ENCODE results near the gene ITCH.
"Not testable (repeated sequence)": the region's sequence is repeated elsewhere in the genome, so short reads cannot be mapped to it uniquely, and the experiment has no call there.

The ITCH gene

DNA sequence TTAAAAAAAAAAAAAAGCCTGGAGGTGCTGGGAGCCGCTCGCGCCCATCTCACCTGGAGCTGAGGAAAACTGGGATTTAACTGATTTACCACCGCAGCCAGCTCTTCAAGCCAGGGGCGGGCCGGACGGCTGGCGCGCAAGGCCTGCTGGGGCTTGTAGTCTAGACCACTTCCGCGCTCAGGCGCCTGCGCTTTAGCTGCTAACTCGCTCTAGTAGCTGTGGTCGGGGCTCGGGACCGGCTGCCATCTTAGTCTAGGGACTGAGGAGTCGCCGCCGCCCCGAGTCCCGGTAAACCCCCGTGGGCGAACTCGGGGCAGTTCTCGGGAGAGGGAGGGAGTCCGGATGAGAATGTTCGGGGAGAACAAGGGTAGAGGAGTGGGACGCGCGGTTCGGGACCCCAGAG, at the start of gene ITCH:
TSS of gene ITCH (plus strand) at position 212 of the 403 bp plus-strand sequence. CDS start 30,539 bp downstream, outside the sequence.
- Mint-ChIP-seq H3K27me3 (peaks cover 9% of the 10 kb centered on the region), H3K9me3 (no peaks in the 10 kb centered on the region), H3K36me3 (peaks cover 21% of the 10 kb centered on the region), H3K27ac (peak within 1 kb of the TSS; percentile 97), H3K4me3 (peak within 1 kb of the TSS; percentile 97), H3K4me1 (peaks cover 47% of the 10 kb centered on the region)
- CTCF ChIA-PET: interaction anchor here (0.6 to 3.2 kb wide), 2 partner anchors 48 to 50 kb away, joined by 3 to 13 read pairs; no protein-coding TSS in a partner anchor
- peak; percentile 95 for DNase-seq

DNA sequence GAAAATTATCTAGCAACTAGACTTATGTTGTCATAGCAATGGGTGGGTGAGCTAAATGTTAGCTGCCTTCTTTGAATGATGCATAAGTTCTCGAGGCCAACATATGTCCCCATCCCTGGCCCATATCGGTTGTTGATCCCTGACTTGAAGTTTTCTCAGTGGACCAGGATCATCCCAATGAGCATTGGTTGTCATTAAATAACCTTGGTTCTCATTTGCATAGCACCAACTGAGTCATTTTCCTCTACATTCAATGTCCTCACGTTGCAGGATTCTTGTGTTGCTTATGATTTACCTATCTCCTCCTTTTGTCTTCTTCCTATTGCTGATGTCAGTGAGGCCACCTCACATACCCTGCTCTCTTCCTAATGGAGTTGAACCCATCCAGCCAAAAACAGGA, 47.8 kb upstream of the ITCH start:
- CTCF ChIA-PET: interaction anchor here (0.6 to 5.6 kb wide), 5 partner anchors 48 to 396 kb away, joined by 3 to 142 read pairs (median 3); partner anchors contain the start of genes DYNLRB1 and ITCH
- Mint-ChIP-seq H3K4me1 (peaks cover 13% of the 10 kb centered on the region), H3K9me3 (no peaks in the 10 kb centered on the region), H3K4me3 (no peak overlapping the region), H3K36me3 (no peaks in the 10 kb centered on the region), H3K27me3 (peaks cover 49% of the 10 kb centered on the region), H3K27ac (no peak overlapping the region)
- DNase-seq: no peak

DNA sequence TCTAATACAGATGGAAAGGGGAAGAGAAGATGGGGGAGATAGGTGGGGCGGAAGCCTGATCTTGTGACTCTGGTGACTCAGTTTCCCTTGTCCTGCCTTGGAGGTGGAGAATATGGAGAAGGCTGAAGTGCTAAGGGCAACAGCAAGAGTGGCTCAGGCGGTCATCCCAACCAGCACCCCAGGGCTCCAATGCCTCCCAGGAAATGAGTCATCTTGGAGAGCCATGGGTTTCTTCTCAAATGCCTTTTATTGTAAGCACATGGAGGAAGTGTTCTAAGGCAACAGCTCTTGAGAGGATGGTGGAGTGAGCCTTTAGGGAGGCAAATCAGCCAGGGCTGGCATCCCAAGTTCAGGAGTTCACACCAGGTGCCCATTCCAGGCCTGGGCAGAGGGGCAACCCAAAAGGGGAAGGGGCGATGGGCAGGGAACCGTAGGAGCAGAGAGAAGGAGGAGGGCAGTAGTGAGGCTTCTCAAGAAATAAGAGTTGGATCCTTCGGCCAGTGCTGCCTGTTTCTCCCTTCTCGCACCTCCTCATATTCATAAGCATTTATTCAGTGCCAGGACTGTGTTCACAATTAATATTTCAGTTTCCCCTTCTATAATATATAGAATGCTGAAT, 46.8 kb upstream of the ITCH start:
- Mint-ChIP-seq H3K9me3 (no peaks in the 10 kb centered on the region), H3K4me1 (peaks cover 13% of the 10 kb centered on the region), H3K36me3 (no peaks in the 10 kb centered on the region), H3K4me3 (no peak overlapping the region), H3K27ac (no peak overlapping the region), H3K27me3 (peaks cover 44% of the 10 kb centered on the region)
- DNase-seq: no peak
- CTCF ChIA-PET: interaction anchor here (1.7 kb wide), 1 partner anchor 134 kb away, joined by 3 read pairs; no protein-coding TSS in a partner anchor

DNA sequence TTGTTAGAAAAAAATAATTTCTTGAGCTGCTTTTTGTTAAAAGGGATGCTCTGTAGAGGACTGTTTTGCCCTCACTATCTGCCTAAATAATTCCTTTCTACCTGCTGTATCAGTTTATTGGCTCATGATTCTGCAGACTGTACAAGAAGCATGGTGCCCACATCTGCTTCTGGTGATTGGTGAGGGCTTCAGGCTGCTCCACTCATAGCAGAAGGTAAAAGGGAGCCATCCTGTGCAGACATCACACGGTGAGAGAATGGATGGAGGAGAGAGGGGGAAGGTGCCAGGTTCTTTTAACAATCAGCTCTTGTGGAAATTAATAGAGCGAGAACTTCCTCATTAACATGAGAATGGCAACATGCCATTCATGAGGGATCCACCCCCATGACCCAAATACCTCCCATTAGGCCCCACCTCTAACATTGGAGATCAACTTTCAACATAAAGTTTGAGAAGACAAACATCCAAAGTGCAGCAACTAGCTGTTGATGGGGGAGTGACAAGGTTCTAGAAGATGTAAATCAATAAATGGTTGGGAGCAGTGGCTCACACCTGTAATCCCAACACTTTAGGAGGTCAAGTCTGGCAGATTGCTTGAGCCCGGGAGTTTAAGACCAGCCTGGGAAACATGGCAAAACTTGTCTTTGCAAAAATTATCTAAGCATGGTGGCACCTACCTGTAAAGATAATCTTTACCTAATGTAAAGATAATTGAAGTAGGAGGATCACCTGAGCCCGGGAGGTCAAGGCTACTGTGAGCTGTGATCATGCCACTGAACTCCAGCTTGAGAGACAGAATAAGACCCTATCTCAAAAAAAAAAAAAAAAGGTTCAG, 44.2 kb upstream of the ITCH start:
- CTCF ChIA-PET: no interaction called here
- Mint-ChIP-seq H3K36me3 (no peaks in the 10 kb centered on the region), H3K4me3 (no peak overlapping the region), H3K9me3 (no peaks in the 10 kb centered on the region), H3K27me3 (peaks cover 31% of the 10 kb centered on the region), H3K27ac (no peak overlapping the region), H3K4me1 (no peaks in the 10 kb centered on the region)
- no peak for DNase-seq

DNA sequence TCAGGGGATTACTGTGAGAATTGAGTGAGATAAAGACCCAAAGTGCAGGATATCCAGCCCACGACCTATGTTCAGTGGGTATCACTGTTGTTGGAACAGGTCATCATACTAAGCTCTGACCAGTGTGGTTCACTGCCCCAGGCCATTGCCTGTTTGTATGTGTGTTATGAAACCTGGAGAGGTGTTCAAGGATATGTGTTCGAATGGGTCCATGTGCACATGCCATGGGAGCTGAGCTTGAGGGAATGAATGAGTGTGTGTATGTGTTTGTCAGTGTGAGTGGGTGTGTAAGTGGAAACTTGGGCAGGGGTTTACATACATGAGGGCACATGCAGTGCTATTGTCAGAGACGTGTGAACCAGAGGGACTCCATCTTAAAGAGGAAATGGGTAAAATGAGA, 42.2 kb upstream of the ITCH start:
- CTCF ChIA-PET: no interaction called here
- H3K4me3 Mint-ChIP-seq: no peak overlapping the region
- DNase-seq: no peak
- no peak overlapping the region for H3K27ac Mint-ChIP-seq
- H3K4me1 Mint-ChIP-seq: no peaks in the 10 kb centered on the region
- H3K36me3 Mint-ChIP-seq: no peaks in the 10 kb centered on the region
- peaks cover 32% of the 10 kb centered on the region for H3K27me3 Mint-ChIP-seq
- H3K9me3 Mint-ChIP-seq: no peaks in the 10 kb centered on the region

DNA sequence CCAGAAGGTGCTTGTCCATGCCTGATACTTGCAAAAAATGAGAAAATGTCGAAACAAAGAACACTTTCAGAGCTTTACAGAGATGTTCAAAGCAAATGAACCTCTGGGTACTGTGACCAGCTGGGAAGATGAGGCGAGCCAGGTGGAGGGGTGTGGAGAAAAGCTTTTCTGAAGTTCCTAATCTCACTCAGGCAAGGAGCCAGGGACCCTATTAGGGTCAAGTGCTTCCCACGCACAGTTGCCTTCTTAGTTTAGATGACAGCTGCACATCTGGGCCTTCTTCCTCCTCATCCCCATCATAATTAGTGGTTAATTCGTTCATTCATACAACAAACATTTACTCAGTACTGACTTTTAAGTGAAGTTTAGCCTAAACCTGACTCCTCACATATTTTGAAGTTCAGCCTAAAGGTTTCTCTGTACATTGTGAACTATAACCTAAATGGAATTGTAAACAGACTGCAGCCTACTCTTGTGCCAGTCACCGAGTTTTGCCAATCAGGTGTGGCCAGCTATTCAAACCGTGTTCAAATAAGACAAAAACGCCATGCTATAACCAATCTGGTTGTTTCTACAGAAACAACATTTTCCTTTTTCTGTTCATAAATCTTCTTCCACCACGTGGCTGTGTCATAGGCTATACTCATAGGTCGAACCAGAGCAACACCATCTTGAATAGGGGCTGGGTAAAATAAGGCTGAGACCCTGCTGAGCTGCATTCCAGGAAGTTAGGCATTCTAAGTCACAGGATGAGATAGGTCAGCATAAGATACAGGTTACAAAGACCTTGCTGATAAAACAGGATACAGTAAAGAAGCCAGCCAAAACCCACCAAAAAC, 40.6 kb upstream of the ITCH start:
- H3K4me1 Mint-ChIP-seq: no peaks in the 10 kb centered on the region
- H3K4me3 Mint-ChIP-seq: no peak overlapping the region
- CTCF ChIA-PET: interaction anchor here (2.4 kb wide), 1 partner anchor 10 kb away, joined by 13 read pairs; no protein-coding TSS in a partner anchor

DNA sequence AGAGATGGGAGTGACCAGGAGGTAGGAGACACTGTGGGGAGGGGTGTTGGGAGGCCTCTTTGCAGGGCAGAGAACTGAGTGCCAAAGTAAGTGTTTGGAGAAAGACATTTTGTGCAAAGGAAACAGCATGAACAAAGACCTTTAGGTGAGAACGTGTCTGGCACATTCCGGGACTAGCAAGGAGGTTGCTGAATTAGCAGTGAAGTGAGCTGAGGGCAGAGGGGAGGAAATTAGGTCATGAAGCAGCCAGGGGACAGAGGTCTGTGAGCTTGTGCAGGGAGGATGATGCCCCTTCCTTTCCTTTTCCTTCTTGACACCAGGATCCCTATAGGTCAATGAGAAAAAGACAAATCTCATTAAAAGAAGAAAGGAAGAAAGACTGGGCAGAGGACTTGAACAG, 38.5 kb upstream of the ITCH start:
- no peak for DNase-seq
- Mint-ChIP-seq H3K4me3 (no peak overlapping the region), H3K9me3 (no peaks in the 10 kb centered on the region), H3K27me3 (peaks cover 14% of the 10 kb centered on the region), H3K4me1 (no peaks in the 10 kb centered on the region), H3K27ac (no peak overlapping the region), H3K36me3 (no peaks in the 10 kb centered on the region)
- CTCF ChIA-PET: interaction anchor here (1.4 kb wide), 1 partner anchor 12 kb away, joined by 4 read pairs; no protein-coding TSS in a partner anchor

More for the DNA sequence above, 40.6 kb upstream of the ITCH start:
- Mint-ChIP-seq H3K27ac (no peak overlapping the region), H3K9me3 (no peaks in the 10 kb centered on the region), H3K27me3 (peaks cover 26% of the 10 kb centered on the region), H3K36me3 (no peaks in the 10 kb centered on the region)
- DNase-seq: no peak

DNA sequence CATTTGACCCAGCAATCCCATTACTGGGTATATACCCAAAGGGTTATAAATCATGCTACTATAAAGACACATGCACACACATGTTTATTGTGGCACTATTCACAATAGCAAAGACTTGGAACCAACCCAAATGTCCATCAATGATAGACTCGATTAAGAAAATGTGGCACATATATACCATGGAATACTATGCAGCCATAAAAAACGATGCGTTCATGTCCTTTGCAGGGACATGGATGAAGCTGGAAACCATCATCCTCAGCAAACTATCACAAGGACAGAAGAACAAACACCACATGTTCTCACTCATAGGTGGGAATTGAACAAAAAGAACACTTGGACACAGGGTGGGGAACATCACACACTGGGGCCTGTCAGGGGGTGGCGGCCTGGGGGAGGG, 34.9 kb upstream of the ITCH start:
- DNase-seq, H3K27me3 Mint-ChIP-seq, H3K4me3 Mint-ChIP-seq, CTCF ChIA-PET, H3K36me3 Mint-ChIP-seq, H3K27ac Mint-ChIP-seq, H3K4me1 Mint-ChIP-seq, H3K9me3 Mint-ChIP-seq: not testable (repeated sequence)

DNA sequence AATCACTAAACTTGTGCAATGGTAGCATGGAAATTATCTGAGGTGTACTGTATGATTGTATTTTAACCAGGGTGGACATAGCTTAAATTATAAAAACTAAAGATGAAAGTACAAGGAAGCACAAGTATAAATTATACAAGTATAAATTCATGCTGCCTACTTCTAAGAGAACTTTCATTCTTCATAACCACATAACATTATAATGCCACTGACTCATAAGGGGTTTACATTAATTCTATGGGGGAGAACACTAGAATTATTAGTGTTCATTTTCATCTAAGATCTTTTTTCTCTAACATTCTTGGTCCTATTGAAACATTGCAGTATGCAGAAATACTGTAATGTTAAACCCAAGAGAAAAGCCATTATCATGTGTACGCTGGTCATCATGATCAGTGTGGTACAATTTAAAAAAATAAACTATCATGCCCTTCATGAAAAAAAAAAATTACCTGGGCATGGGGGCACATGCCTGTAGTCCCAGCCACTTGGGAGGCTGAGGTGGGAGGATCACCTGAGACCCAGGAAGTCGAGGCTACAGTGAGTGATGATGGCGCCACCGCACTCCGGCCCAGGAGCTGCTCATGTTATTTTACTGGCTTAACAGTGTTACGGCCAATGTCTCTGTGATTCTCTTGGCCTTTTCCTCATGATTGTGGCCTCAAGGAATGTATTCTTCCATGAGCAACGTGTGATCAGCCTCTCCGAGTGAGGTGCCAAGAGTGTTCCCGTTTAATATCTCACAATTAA, 34.0 kb upstream of the ITCH start:
- CTCF ChIA-PET: no interaction called here
- DNase-seq: no peak
- Mint-ChIP-seq H3K36me3 (no peaks in the 10 kb centered on the region), H3K27me3 (peaks cover 9% of the 10 kb centered on the region), H3K4me1 (no peaks in the 10 kb centered on the region), H3K9me3 (no peaks in the 10 kb centered on the region), H3K4me3 (no peak overlapping the region), H3K27ac (no peak overlapping the region)

DNA sequence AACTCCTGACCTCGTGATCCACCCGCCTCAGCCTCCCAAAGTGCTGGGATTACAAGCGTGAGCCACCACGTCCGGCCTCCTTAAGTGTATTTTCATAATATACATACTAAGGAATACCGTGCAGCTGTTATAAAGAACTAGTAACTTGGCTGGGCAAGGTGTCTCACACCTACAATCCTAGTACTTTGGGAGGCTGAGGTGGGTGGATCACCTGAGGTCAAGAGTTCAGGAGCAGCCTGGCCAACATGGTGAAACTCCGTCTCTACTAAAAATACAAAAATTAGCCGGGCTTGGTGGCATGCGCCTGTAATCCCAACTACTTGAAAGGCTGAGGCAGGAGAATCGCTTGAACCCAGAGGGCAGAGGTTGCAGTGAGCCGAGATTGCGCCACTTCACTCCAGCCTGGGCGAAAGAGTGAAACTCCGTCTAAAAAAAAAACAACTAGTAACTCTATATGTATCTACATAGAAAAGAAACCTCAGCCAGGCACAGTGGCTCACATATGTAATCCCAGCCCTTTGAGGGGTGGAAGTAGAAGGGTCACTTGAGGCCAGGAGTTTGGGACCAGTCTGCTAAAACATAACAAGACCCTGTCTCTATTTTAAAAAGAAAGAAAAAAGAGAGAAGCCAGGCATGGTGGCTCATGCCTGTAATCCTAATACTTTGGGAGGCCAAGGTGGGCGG, 32.1 kb upstream of the ITCH start:
- not testable (repeated sequence) for H3K4me1 Mint-ChIP-seq, H3K9me3 Mint-ChIP-seq, DNase-seq, H3K36me3 Mint-ChIP-seq, H3K27me3 Mint-ChIP-seq, H3K27ac Mint-ChIP-seq, H3K4me3 Mint-ChIP-seq
- CTCF ChIA-PET: interaction anchor here (0.8 kb wide), 1 partner anchor 18 kb away, joined by 4 read pairs; no protein-coding TSS in a partner anchor

DNA sequence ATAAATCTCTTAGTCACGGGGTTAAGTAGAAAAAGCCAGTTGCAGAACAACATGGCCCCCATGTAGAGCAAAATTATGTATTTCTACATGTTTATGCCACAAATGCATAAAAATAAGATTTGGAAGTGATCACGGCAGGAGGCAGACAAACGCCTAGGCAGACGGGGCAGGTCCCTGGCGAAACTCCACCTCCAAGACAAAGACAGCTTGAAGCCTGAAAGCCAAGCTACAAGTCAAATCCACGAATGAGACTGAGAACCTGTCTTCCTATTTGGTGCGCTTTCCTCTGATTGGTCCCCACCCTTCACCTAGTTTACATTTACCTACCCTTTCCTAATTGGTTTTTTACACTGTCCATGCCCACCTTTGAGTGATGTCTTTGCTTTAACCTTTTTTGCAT, 31.2 kb upstream of the ITCH start:
- H3K4me1 Mint-ChIP-seq: no peaks in the 10 kb centered on the region
- no peak for DNase-seq
- no peaks in the 10 kb centered on the region for H3K9me3 Mint-ChIP-seq
- no peaks in the 10 kb centered on the region for H3K36me3 Mint-ChIP-seq
- CTCF ChIA-PET: interaction anchor here (0.8 kb wide), 1 partner anchor 19 kb away, joined by 4 read pairs; no protein-coding TSS in a partner anchor
- peaks cover 4% of the 10 kb centered on the region for H3K27me3 Mint-ChIP-seq
- H3K4me3 Mint-ChIP-seq: no peak overlapping the region
- no peak overlapping the region for H3K27ac Mint-ChIP-seq

DNA sequence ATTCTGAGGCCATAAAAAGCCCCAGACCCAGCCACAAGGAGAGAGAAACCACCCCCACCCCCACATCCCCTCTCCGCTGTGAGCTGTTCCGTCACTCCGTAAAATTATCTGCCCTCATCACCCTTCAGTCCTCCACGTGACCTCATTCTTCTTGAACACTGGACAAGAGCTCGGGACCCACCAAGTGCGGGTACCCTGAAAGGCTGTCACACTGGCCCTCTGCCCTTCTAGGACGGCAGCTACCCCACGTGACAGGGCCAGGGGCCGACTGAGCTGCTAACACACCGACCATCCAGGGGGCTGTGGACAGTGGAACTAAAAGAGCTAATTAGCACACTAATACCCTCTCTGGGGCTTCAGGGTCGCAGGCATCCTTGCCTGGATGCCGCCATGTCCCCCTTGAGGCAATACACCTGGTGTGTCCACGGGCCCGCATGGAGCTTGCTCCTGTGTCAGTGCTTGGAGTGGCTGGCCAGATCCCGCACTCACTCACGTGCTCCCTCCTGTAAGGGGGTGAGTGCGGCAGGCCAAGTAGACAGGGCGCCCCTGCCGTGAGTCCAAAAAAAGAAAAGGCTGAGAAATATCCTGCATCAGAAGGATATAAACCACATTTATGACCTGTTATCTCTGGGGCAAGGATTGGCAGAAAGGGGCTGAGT, 30.7 kb upstream of the ITCH start:
- CTCF ChIA-PET: no interaction called here
- Mint-ChIP-seq H3K4me3 (no peak overlapping the region), H3K27me3 (peaks cover 4% of the 10 kb centered on the region), H3K27ac (no peak overlapping the region), H3K9me3 (no peaks in the 10 kb centered on the region), H3K36me3 (no peaks in the 10 kb centered on the region), H3K4me1 (no peaks in the 10 kb centered on the region)
- no peak for DNase-seq

DNA sequence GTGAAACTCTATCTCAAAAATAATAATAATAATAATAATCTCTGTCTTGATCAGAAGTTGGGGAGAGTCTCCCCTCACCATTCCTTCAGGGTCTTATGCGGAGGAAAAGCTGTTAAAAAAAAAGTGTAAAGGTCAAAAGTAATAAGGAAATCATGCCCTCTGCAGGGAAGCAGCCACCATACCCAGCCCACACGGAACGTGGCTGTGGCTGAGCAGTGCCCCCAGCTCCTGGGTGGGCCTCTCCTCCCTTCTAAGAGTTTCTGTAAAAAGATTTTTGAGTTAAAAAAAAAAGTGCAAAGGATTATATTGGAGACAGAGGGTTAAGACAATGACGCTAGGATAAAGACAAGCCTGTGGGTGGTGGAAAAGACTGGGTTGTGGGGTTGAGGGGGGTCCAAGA, 29.3 kb upstream of the ITCH start:
- Mint-ChIP-seq H3K4me3 (no peak overlapping the region), H3K36me3 (no peaks in the 10 kb centered on the region), H3K9me3 (no peaks in the 10 kb centered on the region), H3K4me1 (no peaks in the 10 kb centered on the region), H3K27ac (no peak overlapping the region), H3K27me3 (peaks cover 9% of the 10 kb centered on the region)
- CTCF ChIA-PET: interaction anchor here (0.9 kb wide), 1 partner anchor 21 kb away, joined by 3 read pairs; no protein-coding TSS in a partner anchor
- no peak for DNase-seq

Data from activated naive CD4-positive, alpha-beta T cell treated with anti-CD3 and anti-CD28 coated beads, Interleukin-2, amount 10 ng/mL, durations not matched to agents 7 days and 5 days (primary cell).